GM06990 (cell line): ENCODE data around the gene PRICKLE4.

Experiments used
- DNase-seq: peaks from one replicate; pipeline ENCODE4 v3.0.0-alpha.2; 2011; ENCODE audit not compliant: insufficient read length; ENCODE audit errors: extremely low read depth
- H3K27me3 ChIP-seq: replicated peaks from 2 replicates; pipeline ENCODE4 v1.6.0; 2011; ENCODE audit warnings: low read length; ENCODE audit not compliant: control insufficient read depth, insufficient read depth
- H3K36me3 ChIP-seq: 2 replicates; pipeline ENCODE4 v1.5.1; 2011; ENCODE audit warnings: low read length; ENCODE audit not compliant: control insufficient read depth, insufficient read depth
- H3K4me3 ChIP-seq: replicated peaks from 2 replicates; pipeline ENCODE4 v1.5.1; 2011; ENCODE audit warnings: low read depth, mild to moderate bottlenecking, control low read depth, low read length
- CTCF ChIP-seq: IDR thresholded peaks from 2 replicates; pipeline ENCODE4 v1.5.1; 2011; ENCODE audit warnings: low read length, control low read depth, mild to moderate bottlenecking, inconsistent platforms; ENCODE audit not compliant: insufficient read depth, poor library complexity, severe bottlenecking

Gene PRICKLE4

GRCh38 chr6:41736800-41737555 is 43.6 kb upstream of the PRICKLE4 start:
- no peak overlapping the region for H3K4me3 ChIP-seq
- H3K27me3 ChIP-seq, result no peaks in the 10 kb centered on the region
- H3K36me3 ChIP-seq, result no peaks in the 10 kb centered on the region
- no peak for DNase-seq
- no peak for TF ChIP-seq CTCF

- no peak for TF ChIP-seq CTCF
- no peaks in the 10 kb centered on the region for H3K27me3 ChIP-seq
- H3K4me3 ChIP-seq, result no peak overlapping the region
- no peaks in the 10 kb centered on the region for H3K36me3 ChIP-seq
- no peak for DNase-seq
Measured at GRCh38 chr6:41737591-41738130, 42.9 kb upstream of the PRICKLE4 start.

- H3K36me3 ChIP-seq, result no peaks in the 10 kb centered on the region
- DNase-seq, result no peak
- H3K27me3 ChIP-seq, result no peaks in the 10 kb centered on the region; the same call in none of the 2 replicates
- no peak overlapping the region for H3K4me3 ChIP-seq
- no peak for TF ChIP-seq CTCF
Measured at GRCh38 chr6:41739041-41739440, 41.5 kb upstream of the PRICKLE4 start.

GRCh38 chr6:41740366-41741162 is 40.0 kb upstream of the PRICKLE4 start:
- no peak for DNase-seq
- Histone ChIP-seq H3K4me3 (no peak overlapping the region), H3K36me3 (no peaks in the 10 kb centered on the region), H3K27me3 (no peaks in the 10 kb centered on the region; the same call in none of the 2 replicates)
- TF ChIP-seq CTCF, result no peak

- Histone ChIP-seq H3K4me3 (no peak overlapping the region), H3K36me3 (no peaks in the 10 kb centered on the region), H3K27me3 (no peaks in the 10 kb centered on the region; the same call in none of the 2 replicates)
- no peak for TF ChIP-seq CTCF
- no peak for DNase-seq
Measured at GRCh38 chr6:41741625-41742490, 38.7 kb upstream of the PRICKLE4 start.
